ENCODE results near the gene OR4F6.

Gene OR4F6

DNA sequence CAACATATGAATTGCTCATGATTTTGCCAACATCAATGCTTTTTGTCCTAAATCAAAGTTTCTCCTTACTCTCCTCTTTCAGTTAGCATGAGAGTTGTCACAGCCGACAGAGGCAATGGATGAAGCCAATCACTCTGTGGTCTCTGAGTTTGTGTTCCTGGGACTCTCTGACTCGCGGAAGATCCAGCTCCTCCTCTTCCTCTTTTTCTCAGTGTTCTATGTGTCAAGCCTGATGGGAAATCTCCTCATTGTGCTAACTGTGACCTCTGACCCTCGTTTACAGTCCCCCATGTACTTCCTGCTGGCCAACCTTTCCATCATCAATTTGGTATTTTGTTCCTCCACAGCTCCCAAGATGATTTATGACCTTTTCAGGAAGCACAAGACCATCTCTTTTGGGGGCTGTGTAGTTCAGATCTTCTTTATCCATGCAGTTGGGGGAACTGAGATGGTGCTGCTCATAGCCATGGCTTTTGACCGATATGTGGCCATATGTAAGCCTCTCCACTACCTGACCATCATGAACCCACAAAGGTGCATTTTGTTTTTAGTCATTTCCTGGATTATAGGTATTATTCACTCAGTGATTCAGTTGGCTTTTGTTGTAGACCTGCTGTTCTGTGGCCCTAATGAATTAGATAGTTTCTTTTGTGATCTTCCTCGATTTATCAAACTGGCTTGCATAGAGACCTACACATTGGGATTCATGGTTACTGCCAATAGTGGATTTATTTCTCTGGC, 2.5 kb downstream of the OR4F6 start:
- no peak for DNase-seq

DNA sequence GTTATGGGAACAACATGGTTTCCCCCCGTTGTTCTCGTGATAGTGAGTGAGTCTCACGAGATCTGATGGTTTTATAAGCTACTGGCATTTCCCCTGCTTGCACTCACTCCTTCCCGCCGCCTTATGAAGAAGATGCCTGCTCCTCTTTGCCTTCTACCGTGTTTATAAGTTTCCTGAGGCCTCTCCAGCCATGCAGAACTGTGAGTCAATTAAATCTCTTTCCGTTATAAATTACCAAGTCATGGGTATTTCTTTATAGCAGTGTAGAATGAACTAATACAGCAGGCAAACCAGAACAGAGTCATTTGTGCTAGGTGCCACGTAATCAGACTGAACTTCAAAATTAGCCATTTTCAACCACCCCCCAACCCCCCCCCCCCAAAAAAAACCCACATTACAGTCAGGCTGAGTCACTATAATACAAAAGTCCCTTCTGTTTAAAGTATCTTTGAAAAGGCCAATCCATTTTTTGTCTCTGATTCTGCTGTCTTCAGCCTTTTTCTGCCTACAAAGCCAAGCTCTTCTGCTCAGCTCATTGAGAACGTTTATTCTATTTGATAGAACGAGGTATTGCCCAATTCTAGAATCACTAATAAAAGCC, 4.1 kb downstream of the OR4F6 start:
- no peak for DNase-seq

DNA sequence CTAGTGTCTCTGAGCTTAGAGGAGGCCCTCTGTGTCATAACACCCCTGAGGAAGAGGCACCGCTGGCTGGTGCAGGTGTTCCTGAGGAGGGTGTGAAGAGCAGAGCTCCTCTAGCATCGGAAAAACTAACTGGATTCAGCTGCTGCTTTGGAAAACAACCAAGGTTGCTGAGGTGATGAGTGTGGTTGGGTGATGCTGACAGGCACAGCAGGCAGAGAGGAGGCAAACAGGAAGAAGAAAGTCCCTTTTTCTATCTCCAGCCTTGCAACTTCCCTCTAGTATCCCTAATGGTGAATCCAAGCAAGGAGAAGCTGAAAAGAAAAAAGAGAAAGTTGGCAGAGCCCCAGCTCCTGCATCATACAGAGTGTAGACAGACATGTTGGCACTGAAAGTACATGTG, 4.9 kb downstream of the OR4F6 start:
- no peak for DNase-seq

DNA sequence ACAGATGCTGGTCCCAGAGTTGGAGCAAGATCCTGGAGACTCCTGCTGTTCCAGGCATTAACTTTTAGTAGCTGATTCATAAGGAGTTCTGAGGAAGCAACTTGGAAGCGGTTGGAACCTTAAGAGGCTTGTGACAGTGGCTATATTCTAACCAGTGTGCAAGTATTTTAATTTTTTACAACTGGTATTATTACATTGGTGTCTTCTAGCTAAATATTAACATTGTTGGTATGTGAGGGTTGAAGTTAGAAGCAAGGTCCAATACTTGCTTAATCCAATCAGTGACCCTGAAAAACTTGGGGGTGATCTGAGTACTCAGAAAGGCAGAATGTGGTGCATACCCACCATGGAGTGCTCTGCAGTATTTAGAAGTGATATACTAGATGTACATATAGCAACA, 7.1 kb downstream of the OR4F6 start:
- DNase-seq, result no peak

DNA sequence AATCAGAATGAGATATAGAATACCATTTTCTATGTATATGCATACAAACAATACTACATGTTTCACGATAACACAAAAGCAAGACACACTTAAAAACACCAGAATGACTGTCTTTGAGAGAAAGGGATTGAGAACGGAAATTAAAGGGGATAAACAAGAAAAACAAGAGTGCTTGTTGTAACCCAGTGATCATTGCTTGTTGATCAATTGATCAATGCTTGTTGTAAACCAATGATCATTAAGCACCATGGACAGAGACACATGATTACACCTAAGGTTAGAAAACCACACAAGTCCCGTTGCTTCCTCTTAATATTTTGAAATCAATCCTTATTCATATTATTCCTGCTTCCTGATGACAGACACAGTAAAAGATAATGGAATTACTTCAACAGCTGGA, 7.6 kb downstream of the OR4F6 start:
- no peak for DNase-seq

DNA sequence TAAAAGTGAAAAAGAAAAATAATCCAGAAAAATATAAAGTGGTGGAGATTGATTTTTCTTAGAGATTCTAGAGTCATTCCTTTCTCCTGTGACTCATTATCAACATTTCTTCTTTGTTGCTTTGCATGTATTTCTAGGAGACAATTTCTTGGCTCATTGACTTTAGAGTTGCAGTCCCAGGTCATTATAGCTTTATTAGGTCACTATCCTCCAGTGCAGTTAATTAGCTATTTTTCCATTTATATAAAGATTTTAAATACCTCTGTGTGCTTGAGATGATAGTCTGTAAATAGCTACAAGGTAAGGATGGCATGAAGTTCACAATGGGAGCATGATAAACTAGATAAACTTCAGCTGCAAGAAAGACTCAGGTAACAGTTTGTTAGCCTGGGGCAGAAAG, 8.6 kb downstream of the OR4F6 start, which contains the start of gene OR4F15:
TSS of gene OR4F15 (plus strand) at position 301 of the 400 bp plus-strand sequence. CDS start 5,985 bp downstream, outside the sequence.
- no peak for DNase-seq

DNA sequence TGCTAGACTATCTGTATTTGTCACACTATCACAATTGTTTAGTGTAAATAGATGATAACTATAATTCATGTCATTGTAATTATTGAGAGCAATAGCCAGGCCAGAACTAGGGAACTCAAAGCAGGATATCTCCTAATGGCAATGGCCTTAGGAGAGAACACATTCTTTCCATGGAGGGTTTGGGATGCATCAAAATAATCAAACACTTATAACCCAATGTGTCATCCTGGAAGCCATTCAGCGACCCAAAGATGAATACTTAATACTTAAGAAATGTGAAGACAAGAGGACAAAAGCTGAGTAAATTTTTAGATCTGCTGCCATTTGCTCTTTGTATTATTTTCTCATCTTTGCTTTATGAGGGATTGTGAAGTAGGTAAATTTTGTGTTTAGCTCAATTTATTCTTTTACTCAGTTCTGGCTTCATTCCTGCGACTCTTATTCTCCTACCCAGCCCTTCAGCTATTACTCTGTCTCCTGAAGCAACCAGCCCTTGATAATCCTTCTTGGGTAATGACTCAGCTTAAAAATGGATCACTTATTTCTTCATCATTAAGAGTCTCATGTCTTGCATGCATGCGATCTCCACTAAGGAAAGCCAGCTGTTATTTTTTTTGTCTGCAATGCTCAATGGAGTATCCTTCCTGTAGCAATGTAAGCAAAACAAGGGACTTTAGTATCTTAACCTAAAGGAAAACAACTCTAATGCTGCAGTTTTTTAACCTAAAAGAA, 10.7 kb downstream of the OR4F6 start:
- DNase-seq, result no peak

DNA sequence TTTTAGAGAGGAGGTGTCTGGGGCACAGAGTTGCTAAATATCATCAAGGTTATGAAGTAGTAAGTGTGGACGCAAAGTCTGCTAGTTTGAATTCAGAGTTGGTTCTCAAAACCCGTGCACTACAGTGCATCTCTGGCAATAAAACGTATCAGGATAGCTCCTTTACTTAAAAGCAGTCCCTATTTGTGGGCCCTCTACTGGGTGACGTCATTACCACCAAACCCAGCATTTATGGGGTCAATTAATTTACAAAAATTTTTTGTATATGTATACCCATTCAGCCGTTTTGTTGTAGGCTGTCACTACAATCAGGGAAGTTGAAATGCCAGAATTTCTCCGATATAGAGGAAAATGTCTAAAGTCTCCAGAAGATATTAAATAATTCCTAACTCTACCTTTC, 17.5 kb downstream of the OR4F6 start:
- no peak for DNase-seq

DNA sequence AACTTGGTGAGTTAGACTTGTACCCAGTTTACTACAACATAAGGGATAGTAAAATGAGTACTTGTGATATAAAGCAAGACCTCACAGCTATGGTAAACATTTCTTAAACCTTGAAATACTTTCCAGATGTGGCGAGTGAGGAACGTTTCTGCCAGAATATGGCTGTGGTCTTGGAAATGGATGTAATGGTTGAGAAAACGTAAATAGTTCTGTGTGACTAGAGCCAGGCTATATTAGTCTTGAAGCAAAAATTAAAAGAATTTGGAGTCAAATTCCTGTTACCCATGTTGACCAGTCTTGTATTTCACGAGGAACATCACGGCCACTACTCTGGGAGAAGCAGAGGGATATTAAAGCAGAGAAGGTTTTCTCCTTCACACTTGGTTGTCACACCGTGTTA, 23.9 kb downstream of the OR4F6 start:
- DNase-seq, result no peak

DNA sequence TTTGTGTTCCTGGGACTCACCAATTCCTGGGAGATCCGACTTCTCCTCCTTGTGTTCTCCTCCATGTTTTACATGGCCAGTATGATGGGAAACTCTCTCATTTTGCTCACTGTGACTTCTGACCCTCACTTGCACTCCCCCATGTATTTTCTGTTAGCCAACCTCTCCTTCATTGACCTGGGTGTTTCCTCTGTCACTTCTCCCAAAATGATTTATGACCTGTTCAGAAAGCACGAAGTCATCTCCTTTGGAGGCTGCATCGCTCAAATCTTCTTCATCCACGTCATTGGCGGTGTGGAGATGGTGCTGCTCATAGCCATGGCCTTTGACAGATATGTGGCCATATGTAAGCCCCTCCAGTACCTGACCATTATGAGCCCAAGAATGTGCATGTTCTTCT, 25.5 kb downstream of the OR4F6 start:
- no peak for DNase-seq

DNA sequence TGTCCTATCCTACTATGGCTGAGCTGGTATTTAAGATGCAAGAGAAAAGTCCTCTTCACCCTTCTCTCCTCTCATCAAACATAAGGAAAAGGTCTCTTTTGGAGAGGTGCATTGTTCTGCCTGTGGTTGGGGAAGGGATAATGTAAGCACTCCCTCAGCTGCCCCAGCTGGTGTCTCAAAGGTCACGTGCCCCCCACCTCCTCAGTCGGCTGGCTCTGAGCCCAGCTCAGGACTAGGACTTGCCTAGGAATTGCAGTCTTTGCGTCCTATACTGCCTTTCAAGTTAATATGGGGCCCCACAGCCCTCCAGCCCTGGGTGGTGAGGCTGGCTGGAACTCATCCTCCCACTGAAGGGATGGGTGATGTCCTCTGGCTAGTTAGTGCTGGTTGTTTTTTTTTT, 38.3 kb downstream of the OR4F6 start:
- DNase-seq, result no peak

DNA sequence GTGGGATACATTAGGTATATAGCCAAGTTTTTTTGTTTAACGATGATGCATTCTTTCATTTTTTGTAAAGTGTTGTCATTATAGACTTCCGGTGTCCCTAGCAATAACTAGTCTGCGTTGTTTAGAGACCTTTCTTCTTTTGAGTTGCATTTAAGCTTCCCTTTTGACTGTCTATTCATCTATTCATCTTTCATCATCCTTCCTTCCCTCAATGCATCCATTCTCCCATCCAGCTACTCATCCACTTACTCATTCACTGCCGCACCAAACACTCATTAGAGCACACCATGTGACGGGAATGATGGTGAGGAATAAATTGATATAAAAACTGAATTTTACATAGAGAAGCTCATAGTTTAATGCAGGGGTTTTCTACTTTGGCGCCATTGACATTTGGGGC, 41.6 kb downstream of the OR4F6 start:
- no peak for DNase-seq

DNA sequence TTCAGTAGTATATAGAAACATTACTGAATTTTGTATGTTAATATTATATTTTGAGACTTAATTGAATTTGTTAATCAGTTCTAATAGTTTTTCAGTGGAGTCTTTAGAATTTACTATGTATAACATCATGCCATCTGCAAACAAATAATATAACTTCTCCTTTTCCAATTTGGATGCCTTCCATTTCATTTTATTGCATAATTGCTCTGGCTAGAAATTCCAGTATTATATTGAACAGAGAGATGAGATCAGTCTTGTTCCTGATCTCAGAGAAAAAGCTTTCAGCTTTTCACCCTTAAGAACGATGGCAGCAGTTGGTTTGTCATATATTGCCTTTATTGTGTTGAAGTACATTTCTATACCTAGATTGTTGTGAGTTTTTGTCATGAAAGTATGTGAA, 49.0 kb downstream of the OR4F6 start:
- no peak for DNase-seq
